ENCODE results near the gene ARHGAP26.

Gene ARHGAP26

DNA sequence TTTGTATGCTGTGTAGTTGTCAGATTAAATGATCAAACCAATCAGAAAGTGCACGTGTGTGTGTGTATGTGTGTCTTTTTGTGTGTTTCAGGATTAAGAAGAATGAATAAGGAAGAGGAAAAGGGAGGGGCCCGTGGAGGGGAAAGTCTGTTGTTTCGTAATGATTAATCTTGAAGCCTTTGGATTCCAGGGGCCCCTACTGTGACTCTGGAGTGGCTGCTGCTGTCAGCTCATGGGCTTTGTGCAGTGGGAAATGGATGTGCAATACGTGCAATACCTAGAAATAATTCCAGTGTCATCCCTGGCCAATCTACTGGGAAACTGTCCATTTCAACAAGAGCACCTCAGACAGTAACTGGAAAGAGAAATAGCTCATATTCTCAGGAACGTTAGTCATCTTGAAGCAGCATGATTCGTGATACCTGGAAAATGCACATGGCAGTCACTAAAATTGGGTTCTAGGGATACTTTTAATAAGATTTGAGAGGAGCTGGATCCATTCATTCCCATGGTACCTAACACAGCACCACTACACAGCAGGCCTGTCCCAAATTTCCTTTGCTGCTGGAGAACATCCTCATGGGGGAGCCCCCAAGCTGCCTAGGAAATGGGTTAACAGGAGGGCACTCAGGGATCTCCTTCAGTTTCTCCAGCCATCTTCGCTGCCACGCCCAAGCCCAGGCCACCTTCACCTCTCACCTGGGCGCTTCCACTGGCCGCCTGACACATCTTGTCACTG, 447.1 kb downstream of the ARHGAP26 start:
- DNase-seq: no peak

DNA sequence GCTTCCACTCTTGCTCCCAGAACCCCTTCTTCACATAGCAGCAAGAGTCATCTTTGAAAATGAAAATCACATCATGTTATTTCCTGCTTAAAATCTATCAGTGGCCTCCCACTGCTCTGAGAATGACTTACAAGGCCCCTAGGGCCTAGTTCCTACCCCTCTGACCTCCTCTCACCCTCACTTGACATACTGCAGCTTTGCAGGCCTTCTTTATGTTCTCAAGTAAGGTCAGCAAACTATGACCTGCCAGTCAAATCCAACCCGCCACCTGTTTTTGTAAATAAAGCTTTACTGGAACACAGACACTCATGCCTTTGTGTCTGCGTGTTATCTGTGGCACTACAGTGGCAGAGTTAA, 447.6 kb downstream of the ARHGAP26 start:
- DNase-seq: no peak

DNA sequence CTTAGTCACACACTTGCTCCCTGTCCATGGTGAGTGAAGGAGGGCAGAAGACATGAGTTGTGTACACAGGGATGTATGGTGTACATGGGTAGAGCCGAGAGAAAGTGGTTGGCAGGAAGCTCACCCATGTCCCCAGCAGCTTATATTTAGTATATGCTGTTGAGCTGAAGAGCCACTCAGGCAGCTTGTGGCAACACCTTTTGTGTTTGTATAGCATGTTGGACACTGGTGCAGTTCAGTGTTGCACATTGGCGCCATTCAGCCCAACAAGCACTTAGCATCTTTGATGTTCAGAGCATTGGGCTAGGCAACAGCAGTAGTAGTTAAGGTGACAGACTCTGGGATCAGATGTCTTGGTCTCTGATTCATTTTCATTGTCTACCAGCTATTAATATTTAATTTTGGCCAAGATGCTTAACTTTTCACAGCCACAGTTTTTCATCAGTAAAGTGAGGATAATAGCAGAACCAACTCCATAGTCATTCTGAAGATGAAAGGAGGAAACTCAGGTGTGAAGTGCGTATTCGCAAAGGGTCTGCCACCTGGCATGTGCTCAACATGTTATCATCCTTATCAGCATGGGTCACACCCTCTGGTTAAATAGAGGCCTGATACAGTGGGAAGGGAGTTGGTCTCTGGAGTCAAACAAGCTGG, 448.5 kb downstream of the ARHGAP26 start:
- no peak for DNase-seq

DNA sequence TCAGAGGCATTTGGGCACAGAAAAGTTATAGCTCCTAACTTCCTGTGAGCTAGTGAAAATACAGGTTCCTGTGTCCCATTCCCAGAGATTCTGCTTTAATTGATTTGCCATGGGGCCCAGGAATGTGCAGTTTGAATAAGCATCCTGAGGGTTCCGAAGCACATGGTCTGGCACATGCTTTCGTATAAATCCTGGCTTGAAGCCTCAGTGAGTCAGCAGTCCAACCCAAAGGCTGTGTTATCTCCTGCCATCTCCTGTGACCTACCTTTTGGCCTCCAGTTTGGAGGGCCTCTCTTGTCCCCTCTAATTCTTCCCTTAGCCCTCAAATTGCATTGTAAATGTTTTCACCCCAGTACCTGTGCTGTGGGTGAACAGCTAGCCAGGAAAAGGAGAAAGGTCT, 449.5 kb downstream of the ARHGAP26 start:
- DNase-seq: peak; percentile 41

DNA sequence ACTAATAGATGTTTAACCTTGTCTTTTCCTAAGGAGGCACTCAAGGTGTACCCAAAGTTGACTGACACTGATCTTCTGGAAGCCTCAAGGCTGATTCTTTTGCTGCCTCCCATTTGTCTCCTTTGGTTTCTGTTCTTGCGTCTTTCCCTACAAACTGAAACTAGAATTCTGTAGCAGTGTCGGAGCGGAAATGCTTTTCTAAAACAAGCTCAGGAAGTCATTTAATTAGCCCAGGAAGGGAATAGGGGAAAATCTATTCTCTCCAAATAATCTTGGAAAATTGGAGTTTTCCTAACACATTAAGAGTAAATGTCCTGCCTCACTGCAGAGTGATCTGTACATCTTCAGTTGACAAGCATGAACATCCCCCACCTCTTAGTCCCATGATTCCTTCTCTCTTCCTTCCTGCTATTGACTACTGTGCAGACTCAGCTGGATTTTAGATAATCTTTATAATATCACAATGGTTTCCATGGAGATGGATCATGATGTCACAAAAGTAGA, 450.6 kb downstream of the ARHGAP26 start:
- no peak for DNase-seq

DNA sequence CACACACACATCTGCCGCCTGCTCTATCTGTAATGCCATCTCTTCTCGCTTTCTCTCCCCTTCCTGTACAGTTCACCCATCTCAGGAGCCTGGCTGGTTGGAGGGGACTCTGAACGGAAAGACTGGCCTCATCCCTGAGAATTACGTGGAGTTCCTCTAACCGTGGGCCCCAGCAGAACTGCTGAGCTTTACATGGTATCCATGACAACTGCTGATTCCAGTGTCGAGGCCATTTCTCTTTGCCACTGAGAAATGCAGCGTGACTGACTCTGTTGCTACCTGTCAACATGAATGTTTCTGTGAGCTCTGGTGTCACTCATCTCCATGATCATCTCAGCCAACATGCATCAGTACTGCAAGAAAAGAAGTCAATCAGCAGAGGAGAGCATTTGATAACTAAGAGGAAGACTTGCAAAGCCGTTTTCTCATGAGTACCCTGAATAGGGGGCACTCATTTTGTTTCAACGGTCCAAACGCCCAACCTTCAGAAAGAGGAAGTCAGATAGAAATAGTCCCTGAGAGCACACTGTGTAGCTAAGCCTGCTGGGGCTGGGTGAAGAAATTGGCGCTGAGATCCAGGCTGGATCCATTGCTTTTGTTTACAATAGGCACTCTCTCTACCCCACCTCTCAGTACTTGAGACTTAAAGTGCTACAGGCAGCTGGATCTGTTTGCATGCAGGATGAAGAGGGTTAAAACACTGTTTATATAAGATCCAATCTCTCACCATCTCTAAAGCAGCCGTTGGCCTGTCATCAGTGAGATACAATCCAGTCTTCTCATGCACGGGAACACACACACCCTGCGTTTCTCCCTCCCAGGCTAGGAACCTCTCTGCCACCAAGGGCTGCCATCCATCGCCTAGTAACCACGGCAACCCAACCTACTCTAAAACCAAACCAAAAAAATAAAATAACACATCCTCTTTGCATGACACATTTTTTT, 452.4 kb downstream of the ARHGAP26 start:
- peak; percentile 74 for DNase-seq

DNA sequence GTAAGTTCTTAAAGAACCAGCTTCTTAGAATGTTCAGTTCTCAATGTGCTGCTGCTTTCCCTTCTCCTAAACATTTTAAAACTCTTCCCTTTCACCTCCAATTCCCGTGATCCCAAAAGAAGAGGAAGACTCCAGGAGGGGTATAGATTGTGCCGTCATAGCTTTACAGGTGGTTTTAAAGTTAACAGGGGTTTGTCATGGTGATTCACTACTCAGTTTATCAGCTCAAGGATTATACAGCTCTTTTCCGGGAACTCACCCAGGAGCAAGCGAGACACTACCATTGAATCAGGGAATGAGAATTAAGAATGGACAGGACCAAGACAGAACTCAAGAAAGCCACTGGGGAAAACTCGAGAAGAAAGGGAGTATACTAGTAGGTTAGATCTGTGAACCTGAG, 454.5 kb downstream of the ARHGAP26 start:
- DNase-seq: no peak

DNA sequence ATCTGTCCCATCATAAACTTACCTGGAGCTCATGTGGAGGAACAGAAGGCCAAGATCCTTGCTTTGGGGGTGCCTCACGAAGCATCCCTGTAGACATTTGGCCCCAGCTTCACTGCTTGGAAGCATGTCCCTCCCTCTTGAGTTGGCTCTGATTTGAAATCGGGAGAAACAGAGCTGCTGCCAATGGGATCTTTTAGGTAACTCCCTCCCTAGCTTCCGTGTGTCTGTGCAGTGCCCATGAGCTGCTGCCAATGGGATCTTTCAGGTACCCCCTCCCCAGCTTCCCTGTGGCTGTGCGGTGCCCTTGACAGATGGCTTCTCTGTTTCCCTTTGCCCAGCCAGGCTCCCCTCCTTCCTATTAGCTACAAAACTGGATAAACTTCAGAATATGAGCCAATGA, 455.3 kb downstream of the ARHGAP26 start:
- no peak for DNase-seq

DNA sequence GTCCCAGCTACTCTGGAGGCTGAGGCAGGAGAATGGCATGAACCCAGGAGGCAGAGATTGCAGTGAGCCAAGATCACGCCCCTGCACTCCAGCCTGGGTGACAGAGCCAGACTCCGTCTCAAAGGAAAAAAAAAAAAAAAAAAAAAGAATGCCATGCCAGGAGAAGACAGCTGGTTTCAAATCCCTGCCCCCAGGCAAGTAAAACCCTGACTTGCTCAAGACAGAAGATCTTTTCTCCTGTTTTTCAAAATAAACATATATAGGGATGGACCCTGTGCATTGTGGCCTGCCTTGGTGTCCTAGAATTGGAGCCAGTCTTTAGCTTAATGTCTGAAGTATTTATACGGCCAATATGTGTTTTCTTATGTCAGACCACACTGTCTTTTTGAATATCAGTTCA, 456.2 kb downstream of the ARHGAP26 start:
- no peak for DNase-seq

DNA sequence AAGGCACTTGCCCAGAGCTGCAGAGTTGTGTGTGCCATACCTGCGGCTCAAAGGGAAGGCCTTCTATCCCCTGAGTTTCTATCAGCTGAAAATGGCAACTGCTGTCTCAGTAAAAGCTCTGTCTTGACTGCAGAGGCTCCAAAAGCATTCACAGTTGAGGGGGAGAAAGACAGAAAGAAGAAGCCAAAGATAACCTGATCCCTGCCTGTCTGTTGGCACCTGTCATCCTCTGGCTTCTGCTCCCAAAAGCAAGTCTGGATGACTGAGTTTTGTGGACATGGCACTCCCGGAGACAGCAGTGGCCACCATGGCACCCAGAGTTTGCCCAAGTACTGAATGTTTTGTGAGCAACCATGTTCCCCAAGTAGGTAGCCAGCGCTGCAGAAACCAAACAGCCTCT, 456.7 kb downstream of the ARHGAP26 start:
- no peak for DNase-seq

DNA sequence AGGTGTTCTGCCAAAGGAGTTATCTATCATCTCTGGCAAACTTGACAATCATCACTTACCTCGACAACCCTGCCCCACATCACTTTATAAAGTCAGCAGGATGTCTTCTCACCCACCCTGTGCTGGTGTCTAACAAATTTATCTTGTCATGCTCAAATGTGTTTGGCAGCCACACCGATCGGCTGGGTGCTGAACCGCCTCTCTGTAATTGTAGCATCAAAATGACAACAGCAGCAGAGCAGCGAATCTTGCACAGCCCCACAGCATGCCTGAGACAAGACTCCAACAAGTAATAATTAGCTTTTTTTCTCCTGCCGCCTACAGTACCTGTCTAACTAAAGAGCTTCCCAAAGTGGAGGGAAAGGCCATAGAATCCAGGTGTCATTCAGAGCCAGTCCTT, 457.1 kb downstream of the ARHGAP26 start:
- no peak for DNase-seq

DNA sequence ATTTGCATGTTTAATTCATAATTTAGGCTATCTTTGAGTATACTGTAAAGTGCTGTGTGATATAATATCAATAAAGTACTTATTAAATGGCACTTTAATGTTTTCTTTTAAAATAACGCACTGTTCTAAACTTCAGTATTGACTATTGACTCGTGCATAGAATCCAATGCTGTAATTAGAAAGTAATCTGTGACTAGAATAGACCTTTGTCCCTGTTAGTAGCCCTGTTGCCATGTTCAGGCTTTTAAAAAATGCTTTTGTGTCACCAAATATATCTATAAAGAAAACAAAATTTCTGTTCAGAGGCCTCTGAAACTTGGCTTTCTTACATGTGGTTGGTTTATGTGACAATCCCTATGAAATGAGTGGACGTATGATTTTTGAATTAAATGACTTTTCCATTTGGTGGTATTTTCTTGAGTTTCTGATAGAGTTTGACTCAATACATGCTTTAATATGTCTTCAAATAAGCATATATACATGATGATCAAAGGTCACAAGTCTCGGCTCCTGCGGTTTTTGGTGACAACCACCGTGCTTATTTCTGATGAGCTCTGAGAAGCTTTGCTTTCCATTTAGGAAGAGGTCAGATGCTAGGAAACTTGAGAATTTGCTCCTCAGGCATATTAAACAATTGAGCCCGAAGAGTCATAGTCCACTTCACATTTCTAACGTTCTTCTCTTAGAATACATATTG, 458.6 kb downstream of the ARHGAP26 start:
- DNase-seq: no peak

DNA sequence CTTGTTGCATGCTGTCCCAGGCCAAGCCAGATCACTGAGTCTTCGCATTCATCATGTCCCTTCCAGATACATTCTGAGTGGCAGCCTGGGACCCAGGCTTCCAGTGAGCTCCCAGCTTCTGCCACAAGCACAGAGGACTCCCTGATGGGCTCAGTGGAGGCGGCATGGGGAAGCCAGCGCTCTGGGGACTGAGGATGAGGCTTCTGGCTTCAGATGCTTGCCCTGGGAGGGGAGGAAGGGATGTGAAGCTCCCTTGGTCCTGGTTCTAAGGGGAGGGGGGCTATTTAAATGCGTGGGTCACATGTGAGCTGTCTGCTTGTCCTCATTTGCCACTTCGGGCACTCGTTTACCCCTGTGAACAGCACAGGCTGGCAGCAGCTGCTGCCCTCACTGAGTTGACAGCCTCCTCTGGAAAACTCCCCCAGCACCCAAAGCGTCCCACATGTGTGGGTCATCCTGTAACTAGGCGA, 459.3 kb downstream of the ARHGAP26 start:
- DNase-seq: no peak

DNA sequence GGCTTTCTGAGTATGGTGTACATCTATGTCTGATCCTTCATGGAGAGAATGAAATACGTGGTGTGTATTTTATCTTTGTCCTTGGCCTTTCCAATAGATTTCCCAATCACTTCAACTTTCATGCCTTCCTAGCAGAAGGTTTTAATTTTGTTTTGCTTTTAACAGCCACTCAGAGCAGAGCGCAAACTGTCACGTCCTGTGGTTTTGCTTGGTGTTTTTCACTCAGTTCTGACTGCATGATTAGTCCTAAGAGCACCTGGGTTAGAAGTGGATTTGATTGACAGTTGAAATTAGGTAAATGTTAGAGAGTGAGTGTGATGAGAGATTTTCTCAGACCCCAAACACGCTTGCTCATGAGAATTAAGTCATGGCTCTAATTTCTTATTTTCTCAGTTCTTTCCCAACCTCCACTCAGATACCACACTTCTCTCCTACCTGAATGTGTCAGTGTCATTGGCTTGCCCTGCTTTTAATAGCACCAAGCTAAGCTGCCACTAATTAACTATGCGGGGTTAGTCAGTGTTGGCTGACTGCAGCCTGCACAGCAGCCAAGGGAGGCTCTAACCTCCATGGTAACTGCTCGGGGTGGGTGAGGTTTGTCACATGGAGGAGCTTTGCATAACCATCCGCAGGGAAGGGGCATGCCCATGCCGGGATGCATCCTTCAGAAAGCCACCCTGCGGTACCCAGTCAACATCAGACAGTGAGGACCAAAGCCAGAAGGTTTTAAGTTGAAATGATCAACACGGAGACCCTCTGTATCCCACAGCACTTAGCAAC, 459.9 kb downstream of the ARHGAP26 start:
- no peak for DNase-seq

DNA sequence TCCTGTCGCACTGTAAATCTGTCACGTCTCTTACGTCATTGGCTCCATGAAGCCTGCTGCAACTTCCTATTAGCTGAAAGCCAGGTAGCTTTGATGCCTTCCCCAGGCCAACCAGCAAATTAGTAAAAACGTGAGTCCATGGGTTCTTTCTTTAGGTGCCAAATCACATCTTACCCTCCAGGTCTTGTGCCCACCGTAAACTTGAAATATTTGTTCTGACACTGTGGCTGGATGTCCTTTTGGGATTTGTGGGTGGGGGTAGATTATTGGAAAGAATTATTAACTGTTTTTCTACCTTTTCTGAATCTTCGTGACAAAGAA, 460.5 kb downstream of the ARHGAP26 start:
- DNase-seq: no peak

DNA sequence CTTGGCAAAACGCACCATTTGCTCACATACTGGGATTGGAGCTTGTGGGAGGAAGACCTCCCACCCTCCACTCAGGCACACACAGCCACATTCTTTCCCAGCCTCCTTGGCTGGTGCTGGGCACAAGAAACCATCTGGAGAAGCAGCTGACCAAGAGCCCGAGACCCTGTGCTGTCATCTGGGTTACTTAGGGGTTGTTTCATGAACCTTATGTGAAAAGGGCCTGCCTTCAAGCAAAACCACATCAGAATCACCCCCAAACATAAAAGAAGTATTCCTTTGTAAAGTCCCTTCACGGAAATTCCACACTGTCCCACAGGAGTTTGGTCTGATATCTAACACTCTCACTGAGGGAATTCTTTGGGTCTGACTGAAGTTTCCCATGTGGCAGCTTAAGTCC, 461.2 kb downstream of the ARHGAP26 start:
- no peak for DNase-seq

DNA sequence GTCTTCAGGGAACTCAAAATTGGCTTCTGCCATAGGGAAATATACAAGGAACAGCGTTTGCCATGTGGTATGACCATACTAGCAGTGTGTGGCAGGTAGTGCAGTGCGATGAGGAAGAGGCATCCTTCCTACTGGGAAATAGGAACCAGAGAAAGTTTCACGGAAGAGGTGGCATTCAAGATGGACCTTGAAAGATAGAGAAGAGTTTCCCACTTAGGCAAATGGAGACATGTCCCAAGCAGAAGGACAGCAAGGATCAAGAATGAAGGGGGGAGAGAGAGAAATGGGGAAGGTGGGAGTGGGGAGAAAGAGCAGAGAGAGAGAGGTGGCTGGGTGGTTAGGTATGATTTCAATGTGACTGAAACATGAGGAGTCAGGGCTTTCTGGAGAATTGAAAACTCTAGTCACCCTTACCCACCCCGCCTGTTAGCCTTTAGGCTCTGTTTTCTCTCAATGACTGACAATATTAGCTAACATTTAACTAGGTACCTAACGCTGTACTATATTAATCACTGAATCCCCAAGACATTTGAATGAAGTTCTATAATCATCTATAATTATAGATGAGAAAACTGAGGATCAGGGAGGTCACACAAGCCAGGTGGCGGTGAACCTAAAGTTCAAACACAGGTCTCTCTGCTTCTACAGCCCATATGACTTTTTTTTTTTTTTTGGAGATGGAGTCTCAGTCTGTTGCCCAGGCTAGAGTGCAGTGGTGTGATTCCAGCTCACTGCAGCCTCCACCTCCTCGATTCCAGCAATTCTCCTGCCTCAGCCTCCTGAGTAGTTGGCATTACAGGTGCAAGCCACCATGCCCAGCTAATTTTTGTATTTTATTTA, 462.0 kb downstream of the ARHGAP26 start:
- DNase-seq: no peak

DNA sequence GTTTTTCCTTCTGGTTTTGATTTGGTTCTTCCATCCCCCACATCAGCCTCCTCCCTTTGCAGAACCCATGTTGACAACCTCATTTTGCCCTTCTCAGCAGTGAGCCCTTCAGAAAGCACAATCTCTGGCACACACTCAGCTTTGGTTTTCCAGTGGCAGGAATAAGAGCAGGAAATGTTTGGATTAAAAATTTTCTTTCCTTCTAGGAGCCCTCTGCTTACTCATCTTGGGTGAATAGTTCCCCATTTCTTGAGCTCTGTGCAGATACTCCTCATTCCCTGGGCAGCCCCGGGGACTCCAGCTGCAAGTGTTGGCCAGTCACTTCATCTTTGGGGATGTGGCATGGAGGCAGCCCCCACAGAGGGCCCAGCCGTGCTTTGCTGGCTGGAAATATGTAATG, 462.9 kb downstream of the ARHGAP26 start:
- no peak for DNase-seq

DNA sequence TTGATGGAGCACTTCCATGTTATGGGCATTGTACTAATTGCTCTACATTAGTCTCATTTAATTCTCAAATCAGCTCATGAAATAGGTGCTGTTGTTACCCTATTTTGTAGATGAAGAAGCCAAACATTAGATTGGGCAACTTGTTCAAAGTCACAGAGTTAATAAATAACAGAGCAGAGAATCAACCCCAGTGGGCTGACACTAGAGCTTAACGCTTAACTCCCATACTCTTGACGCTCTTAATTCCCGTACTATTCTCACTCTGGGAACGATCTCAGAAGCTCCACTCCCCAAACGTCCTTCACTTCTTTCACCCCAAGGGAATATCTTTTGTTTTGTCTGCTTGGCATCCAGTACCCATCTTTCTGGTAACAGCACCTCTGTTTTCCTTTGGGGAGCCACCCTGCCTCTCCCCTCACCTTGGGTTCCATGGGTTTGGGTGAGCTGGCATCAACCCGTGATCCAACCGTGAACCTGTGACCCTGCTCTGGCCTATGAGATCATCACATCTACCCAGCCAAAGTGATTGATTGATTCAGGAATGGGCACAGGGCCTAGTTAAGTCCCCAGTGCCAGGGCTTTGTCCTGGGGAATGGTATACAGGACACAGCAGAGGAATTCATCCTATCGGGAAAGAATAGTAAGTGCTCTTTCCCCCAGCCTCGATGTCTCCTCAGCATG, 464.1 kb downstream of the ARHGAP26 start:
- no peak for DNase-seq

DNA sequence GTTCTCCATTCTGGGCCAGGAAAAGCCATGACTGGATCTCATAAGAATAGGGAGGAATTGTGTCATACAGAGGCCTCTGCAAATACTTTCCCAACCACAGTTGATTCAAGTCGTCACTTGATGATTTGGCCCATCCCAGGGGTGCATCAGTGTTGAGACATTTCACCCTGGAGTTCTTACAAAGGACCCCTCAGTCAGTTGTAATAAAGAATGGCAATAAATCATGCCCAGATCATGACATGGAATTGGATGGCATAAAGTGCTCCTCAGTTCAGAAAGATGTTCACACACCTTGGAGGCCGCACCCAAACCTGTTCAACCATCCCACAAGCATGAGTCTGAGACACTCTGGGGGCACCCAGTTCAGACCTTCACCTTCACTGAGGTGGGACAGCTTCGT, 465.2 kb downstream of the ARHGAP26 start:
- no peak for DNase-seq

DNA sequence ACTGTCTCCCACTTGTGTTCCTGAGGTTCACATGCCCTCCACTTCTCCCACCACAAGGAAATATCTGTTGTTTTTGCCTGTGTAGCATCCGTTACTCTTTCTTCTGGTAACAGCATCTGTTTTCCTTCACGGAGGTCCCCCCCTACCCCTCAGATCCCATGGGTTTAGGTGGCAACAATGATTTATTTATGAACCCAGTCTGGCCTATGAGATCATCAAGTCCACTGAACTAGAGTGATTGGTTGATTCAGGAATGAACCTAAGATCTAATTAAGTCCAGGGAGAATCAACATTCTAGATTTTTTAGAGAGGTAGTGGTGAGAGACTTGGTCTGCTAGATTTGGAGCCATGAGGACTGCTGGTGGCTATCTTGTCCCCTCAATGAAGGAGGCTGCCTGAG, 466.5 kb downstream of the ARHGAP26 start:
- DNase-seq: no peak

All from hematopoietic multipotent progenitor cell treated with erythropoietin and hydrocortisone succinate and interleukin-3 and kit ligand, for 8 days (in vitro differentiated cells).